Brain microvascular endothelial cell (primary cell): Measurements from ENCODE around the gene ATAD5.

Experiments used
- DNase-seq: peaks from one replicate; pipeline ENCODE4 v3.0.0-alpha.2; 2020
- H3K27ac ChIP-seq: fragments of 250-450 bp; sonication (Bioruptor Pico); 2 replicates; pipeline ENCODE4 v1.5.1; 2020; ENCODE audit warnings: mild to moderate bottlenecking, moderate library complexity
- H3K27me3 ChIP-seq: fragments of 250-450 bp; sonication (Bioruptor Pico); replicated peaks from 2 replicates; pipeline ENCODE4 v1.5.1; 2020; ENCODE audit warnings: mild to moderate bottlenecking
- H3K36me3 ChIP-seq: fragments of 250-450 bp; sonication (Bioruptor Pico); replicated peaks from 2 replicates; pipeline ENCODE4 v1.5.1; 2020; ENCODE audit warnings: mild to moderate bottlenecking
- H3K4me3 ChIP-seq: 2 replicates; pipeline ENCODE4 v1.5.1; 2011; ENCODE audit warnings: low read depth, mild to moderate bottlenecking, control low read depth, low read length, moderate library complexity
- CTCF ChIP-seq: IDR thresholded peaks from 2 replicates; pipeline ENCODE4 v1.5.1; 2011; ENCODE audit warnings: low read depth, mild to moderate bottlenecking, moderate library complexity, low read length, control low read depth, inconsistent platforms; ENCODE audit errors: missing control alignments
- in situ Hi-C: cut with HindIII; loops from 2 replicates; pipeline ENCODE4 v1.10.0; 2017; ENCODE audit warnings: low sequenced_read_pairs, low pct_ligation_motif_present

Gene ATAD5

GRCh38 chr17:30921544-30922196, 89.9 kb downstream of the ATAD5 start, which contains the start of gene ADAP2:
Gene ADAP2 (plus strand): TSS chr17:30921945. CDS start chr17:30922015, 70 bp downstream.
- H3K27ac ChIP-seq = no peak within 1 kb of the TSS
- in situ Hi-C loops = no loop called here
- H3K36me3 ChIP-seq = no peaks in the 10 kb centered on the region
- TF ChIP-seq CTCF = no peak
- DNase-seq = no peak
- peak within 1 kb of the TSS; percentile 42 for H3K4me3 ChIP-seq
- peaks cover 4% of the 10 kb centered on the region for H3K27me3 ChIP-seq

- Histone ChIP-seq H3K36me3 (no peaks in the 10 kb centered on the region), H3K27ac (no peak overlapping the region), H3K27me3 (peaks cover 4% of the 10 kb centered on the region), H3K4me3 (peak overlapping the region; percentile 42)
- no peak for DNase-seq
- in situ Hi-C loops = no loop called here
- no peak for TF ChIP-seq CTCF
These were observed 90.7 kb downstream of the ATAD5 start for GRCh38 chr17:30922235-30923030.

GRCh38 chr17:30924341-30924740, 92.6 kb downstream of the ATAD5 start:
- Histone ChIP-seq H3K4me3 (no peak overlapping the region), H3K27me3 (peaks cover 4% of the 10 kb centered on the region), H3K36me3 (no peaks in the 10 kb centered on the region), H3K27ac (no peak overlapping the region)
- in situ Hi-C loops = no loop called here
- no peak for TF ChIP-seq CTCF
- no peak for DNase-seq

- H3K27ac ChIP-seq = no peak overlapping the region
- no peak overlapping the region for H3K4me3 ChIP-seq
- no peak for TF ChIP-seq CTCF
- in situ Hi-C loops = no loop called here
- peaks cover 4% of the 10 kb centered on the region for H3K27me3 ChIP-seq
- DNase-seq = no peak
- no peaks in the 10 kb centered on the region for H3K36me3 ChIP-seq
These were observed 94.8 kb downstream of the ATAD5 start for GRCh38 chr17:30926516-30926915.

GRCh38 chr17:30927756-30928155, 96.0 kb downstream of the ATAD5 start:
- in situ Hi-C loops = no loop called here
- no peaks in the 10 kb centered on the region for H3K27me3 ChIP-seq
- no peak overlapping the region for H3K4me3 ChIP-seq
- TF ChIP-seq CTCF = no peak
- DNase-seq = no peak
- H3K27ac ChIP-seq = no peak overlapping the region
- H3K36me3 ChIP-seq = no peaks in the 10 kb centered on the region
